Keratinocyte (primary cell): ENCODE results near the gene BMPR1B. TPM values are rescaled to one million over a fixed set of nuclear protein-coding genes. Genes with fewer than 3 reads are reported as not detected.

ENCODE experiments used
- DNase-seq: peaks from one replicate; pipeline ENCODE4 v3.0.0-alpha.2; 2011; ENCODE audit warnings: low read depth, missing footprints, low spot score
- FAIRE-seq: peaks from 2 replicates; lab custom pipeline; 2011; peaks lifted over from hg19 to GRCh38; lab: Jason Lieb, UNC
- H2AFZ ChIP-seq: 2 replicates; pipeline ENCODE4 v1.6.0; 2012; ENCODE audit warnings: low read length, control low read depth, inconsistent platforms; ENCODE audit not compliant: control insufficient read depth
- H3K27ac ChIP-seq: 2 replicates; pipeline ENCODE4 v1.5.1; 2011; ENCODE audit warnings: low read length; ENCODE audit not compliant: control insufficient read depth, insufficient read depth
- H3K27me3 ChIP-seq: 3 replicates; pipeline ENCODE4 v1.6.0; 2011; ENCODE audit warnings: low read length; ENCODE audit not compliant: control insufficient read depth, insufficient read depth; ENCODE audit errors: extremely low read depth
- H3K36me3 ChIP-seq, 2 experiments: 2 replicates in 1 of 2; 3 replicates in 1 of 2; pipeline ENCODE4 v1.5.1; 2011; ENCODE audit warnings: low read length in 2 of 2, mild to moderate bottlenecking in 1 of 2; ENCODE audit not compliant: control insufficient read depth in 2 of 2, insufficient read depth in 2 of 2; ENCODE audit errors: extremely low read depth in 1 of 2
- H3K4me1 ChIP-seq: 3 replicates; pipeline ENCODE4 v1.5.1; 2011; ENCODE audit warnings: low read length; ENCODE audit not compliant: control insufficient read depth, insufficient read depth; ENCODE audit errors: extremely low read depth
- H3K4me2 ChIP-seq: 3 replicates; pipeline ENCODE4 v1.6.0; 2011; ENCODE audit warnings: low read depth, low read length; ENCODE audit not compliant: control insufficient read depth, insufficient read depth; ENCODE audit errors: extremely low read depth
- H3K4me3 ChIP-seq, 3 experiments: fragments of 200-600 bp in 1 of 3; sonication (generic) in 1 of 3; 2 replicates in 2 of 3; 3 replicates in 1 of 3; pipeline ENCODE4 v1.5.1; 2011 to 2016; ENCODE audit warnings: low read length in 3 of 3, mild to moderate bottlenecking in 3 of 3, control low read depth in 2 of 3, inconsistent platforms in 1 of 3, low read depth in 1 of 3, mixed read lengths in 1 of 3, mixed run types in 1 of 3, moderate library complexity in 1 of 3; ENCODE audit not compliant: control insufficient read depth in 2 of 3, insufficient read depth in 2 of 3; ENCODE audit errors: extremely low read depth in 1 of 3
- H3K79me2 ChIP-seq: 2 replicates; pipeline ENCODE4 v1.6.0; 2012; ENCODE audit warnings: low read length; ENCODE audit not compliant: control insufficient read depth, insufficient read depth
- H3K9ac ChIP-seq: 3 replicates; pipeline ENCODE4 v1.6.0; 2011; ENCODE audit warnings: low read length; ENCODE audit not compliant: control insufficient read depth, insufficient read depth; ENCODE audit errors: extremely low read depth
- H3K9me1 ChIP-seq: 3 replicates; pipeline ENCODE4 v1.6.0; 2011; ENCODE audit warnings: low read length; ENCODE audit not compliant: control insufficient read depth, insufficient read depth; ENCODE audit errors: extremely low read depth
- H3K9me3 ChIP-seq: 2 replicates; pipeline ENCODE4 v1.5.1; 2012; ENCODE audit warnings: low read depth, low read length; ENCODE audit not compliant: control insufficient read depth
- H4K20me1 ChIP-seq: 3 replicates; pipeline ENCODE4 v1.6.0; 2011; ENCODE audit warnings: low read length; ENCODE audit not compliant: control insufficient read depth, insufficient read depth; ENCODE audit errors: extremely low read depth
- CTCF ChIP-seq, 3 experiments: IDR thresholded peaks in 1 of 3; conservative IDR thresholded peaks in 1 of 3; optimal IDR thresholded peaks in 1 of 3; 2 replicates in 2 of 3; 3 replicates in 1 of 3; pipeline versions ENCODE3 to v1.5.1; 2011; ENCODE audit warnings: low read length in 3 of 3, mild to moderate bottlenecking in 3 of 3, moderate library complexity in 2 of 3, control low read depth in 1 of 3, inconsistent platforms in 1 of 3; ENCODE audit not compliant: insufficient read depth in 2 of 3; ENCODE audit errors: extremely low read depth in 1 of 3
- EZH2 ChIP-seq: IDR thresholded peaks from one replicate; pipeline ENCODE4 v1.6.1; 2012; ENCODE audit warnings: inconsistent platforms, mild to moderate bottlenecking, low read length, moderate library complexity
- dilution Hi-C: fragments of 300-500 bp; cut with MboI; formaldehyde crosslinking; loops from one replicate; pipeline ENCODE4 v1.7.0; 2020; ENCODE audit warnings: low sequenced_read_pairs; ENCODE audit not compliant: extremely low pct_ligation_motif_present
- polyA plus RNA-seq, 5 experiments: library from polyadenylated mRNA; depleted of rRNA in 3 of 5; stranded (reverse) in 3 of 5; stranded (forward) in 1 of 5; unstranded in 1 of 5; fragments of >200 nt; gene quantifications; 1 replicate in 1 of 5; 2 replicates in 3 of 5; 3 replicates in 1 of 5; pipeline versions ENCODE4 v1.2.1 to v1.2.3, GENCODE V29; 2011 to 2012; ENCODE audit warnings: missing spikeins in 2 of 5, low read depth in 1 of 5, low replicate concordance in 1 of 5

The BMPR1B gene
- polyA plus RNA-seq, 1 donor (not counting 4 experiments of a cell fraction or from before 2014, with no cell fraction given), result 0.89 TPM

- dilution Hi-C loops, result loop anchor here (25.0 kb wide), 1 partner anchor 343 kb away; the partner anchor contains the start of gene BMPR1B
- no peak for TF ChIP-seq EZH2
- TF ChIP-seq CTCF (optimal IDR thresholded peaks at IDR 0.05 in 1 of 3, IDR thresholded peaks at IDR 0.05 in 1 of 3, conservative IDR thresholded peaks at IDR 0.05 in 1 of 3; ENCODE audit: extremely low read depth in 1 of 3, insufficient read depth in 2 of 3, low read length in 3 of 3), result no peak
- no peaks in the 10 kb centered on the region for H3K36me3 ChIP-seq
- H3K4me2 ChIP-seq, result no peak overlapping the region
- H3K27me3 ChIP-seq, result no peaks in the 10 kb centered on the region
- no peak for FAIRE-seq
- H3K9me1 ChIP-seq, result no peaks in the 10 kb centered on the region
- H3K4me3 ChIP-seq, result no peak overlapping the region
- H3K9ac ChIP-seq, result no peak overlapping the region
- DNase-seq, result no peak
- no peaks in the 10 kb centered on the region for H4K20me1 ChIP-seq
- H3K79me2 ChIP-seq, result no peaks in the 10 kb centered on the region
- H3K4me1 ChIP-seq, result no peaks in the 10 kb centered on the region
- H3K9me3 ChIP-seq, result no peaks in the 10 kb centered on the region
- no peak overlapping the region for H3K27ac ChIP-seq
- no peak overlapping the region for H2AFZ ChIP-seq
Observed at GRCh38 chr4:95105112-95105511, 347.4 kb downstream of the BMPR1B start.

GRCh38 chr4:95105983-95106382 lies 348.2 kb downstream of the BMPR1B start:
- H4K20me1 ChIP-seq, result no peaks in the 10 kb centered on the region
- H3K4me2 ChIP-seq, result no peak overlapping the region
- H3K27me3 ChIP-seq, result no peaks in the 10 kb centered on the region
- no peak overlapping the region for H3K27ac ChIP-seq
- no peak overlapping the region for H2AFZ ChIP-seq
- no peaks in the 10 kb centered on the region for H3K79me2 ChIP-seq
- dilution Hi-C loops, result loop anchor here (25.0 kb wide), 1 partner anchor 344 kb away; the partner anchor contains the start of gene BMPR1B
- no peaks in the 10 kb centered on the region for H3K9me1 ChIP-seq
- FAIRE-seq (no peak), DNase-seq (no peak)
- no peaks in the 10 kb centered on the region for H3K9me3 ChIP-seq
- no peaks in the 10 kb centered on the region for H3K36me3 ChIP-seq
- H3K4me1 ChIP-seq, result no peaks in the 10 kb centered on the region
- H3K9ac ChIP-seq, result no peak overlapping the region
- TF ChIP-seq CTCF (optimal IDR thresholded peaks at IDR 0.05 in 1 of 3, IDR thresholded peaks at IDR 0.05 in 1 of 3, conservative IDR thresholded peaks at IDR 0.05 in 1 of 3; ENCODE audit: extremely low read depth in 1 of 3, insufficient read depth in 2 of 3, low read length in 3 of 3), result no peak
- no peak for TF ChIP-seq EZH2
- H3K4me3 ChIP-seq, result no peak overlapping the region
